GM21737 (cell line): ENCODE measurements around the gene OR2B6.

Experiments
- ATAC-seq: cut with Tn5 transposase; IDR thresholded peaks from one replicate; pipeline ENCODE4 v1.9.1; 2021; ENCODE audit warnings: mild to moderate bottlenecking, moderate library complexity; ENCODE audit not compliant: unreplicated experiment

Gene OR2B6

GRCh38 chr6:27994616-27995015 lies 37.6 kb downstream of the OR2B6 start:
- ATAC-seq, result no peak

- no peak for ATAC-seq
These were observed 43.5 kb downstream of the OR2B6 start for GRCh38 chr6:28000351-28001045.

GRCh38 chr6:28001351-28001750 lies 44.3 kb downstream of the OR2B6 start:
- no peak for ATAC-seq

GRCh38 chr6:28001751-28002150 lies 44.7 kb downstream of the OR2B6 start:
- ATAC-seq, result no peak

GRCh38 chr6:28002161-28002560 lies 45.1 kb downstream of the OR2B6 start:
- ATAC-seq, result no peak

GRCh38 chr6:28003059-28003458 lies 46.0 kb downstream of the OR2B6 start:
- ATAC-seq, result no peak

GRCh38 chr6:28003661-28004060 lies 46.6 kb downstream of the OR2B6 start:
- ATAC-seq, result no peak

GRCh38 chr6:28004350-28005151 lies 47.5 kb downstream of the OR2B6 start:
- ATAC-seq, result no peak

- ATAC-seq, result no peak
These were observed 48.3 kb downstream of the OR2B6 start for GRCh38 chr6:28005152-28005890.

- no peak for ATAC-seq
These were observed 48.9 kb downstream of the OR2B6 start for GRCh38 chr6:28005975-28006374.
